NCI-H146 (cell line): Measurements from ENCODE around the gene HDAC5.
"Not testable (repeated sequence)": the region's sequence is repeated elsewhere in the genome, so short reads cannot be mapped to it uniquely, and the experiment has no call there.

Experiments
- DNase-seq: peaks from one replicate; lab custom pipeline; 2025; lab: John Stamatoyannopoulos, UW

HDAC5 gene

GRCh38 chr17:44133918-44134476 is 10.6 kb upstream of the HDAC5 start:
- DNase-seq = no peak

- no peak for DNase-seq
Measured at GRCh38 chr17:44132275-44132821, 8.9 kb upstream of the HDAC5 start.

DNA sequence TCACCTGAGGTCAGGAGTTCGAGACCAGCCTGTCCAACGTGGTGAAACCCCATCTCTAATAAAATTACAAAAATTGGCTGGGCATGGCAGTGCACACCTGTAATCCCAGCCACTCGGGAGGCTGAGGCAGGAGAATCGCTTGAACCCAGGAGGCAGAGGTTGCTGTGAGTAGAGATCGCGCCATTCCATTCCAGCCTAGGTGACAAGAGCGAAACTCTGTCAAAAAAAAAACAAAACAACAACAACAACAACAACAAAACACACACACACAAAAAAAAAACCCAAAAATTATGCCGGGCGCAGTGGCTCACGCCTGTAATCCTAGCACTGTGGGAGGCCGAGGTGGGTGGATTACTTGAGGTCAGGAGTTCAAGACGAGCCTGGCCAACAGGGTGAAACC is 7.9 kb upstream of the HDAC5 start:
- not testable (repeated sequence) for DNase-seq

- no peak for DNase-seq
Measured at GRCh38 chr17:44130693-44131349, 7.4 kb upstream of the HDAC5 start.

DNA sequence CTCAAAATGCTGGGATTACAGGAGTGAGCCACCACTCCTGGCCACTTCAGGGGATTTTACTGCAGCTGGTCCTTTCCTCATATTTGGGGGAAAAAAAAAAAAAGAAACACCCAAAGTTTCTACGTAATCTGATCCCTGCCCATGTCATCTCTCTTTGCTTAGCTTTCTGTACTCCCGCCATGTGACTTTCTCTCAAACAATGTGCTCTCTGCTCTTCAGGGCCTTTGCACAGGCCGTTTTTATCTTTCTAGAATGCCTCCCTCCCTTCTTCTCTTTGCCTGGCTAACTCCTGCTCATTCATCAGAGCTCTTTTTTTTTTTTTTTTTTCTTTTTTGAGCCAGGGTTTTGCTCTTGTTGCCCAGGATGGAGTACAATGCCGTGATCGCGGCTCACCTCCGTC is 4.9 kb upstream of the HDAC5 start:
- no peak for DNase-seq

GRCh38 chr17:44124118-44124438 is 637 bp upstream of the HDAC5 start:
- no peak for DNase-seq

DNA sequence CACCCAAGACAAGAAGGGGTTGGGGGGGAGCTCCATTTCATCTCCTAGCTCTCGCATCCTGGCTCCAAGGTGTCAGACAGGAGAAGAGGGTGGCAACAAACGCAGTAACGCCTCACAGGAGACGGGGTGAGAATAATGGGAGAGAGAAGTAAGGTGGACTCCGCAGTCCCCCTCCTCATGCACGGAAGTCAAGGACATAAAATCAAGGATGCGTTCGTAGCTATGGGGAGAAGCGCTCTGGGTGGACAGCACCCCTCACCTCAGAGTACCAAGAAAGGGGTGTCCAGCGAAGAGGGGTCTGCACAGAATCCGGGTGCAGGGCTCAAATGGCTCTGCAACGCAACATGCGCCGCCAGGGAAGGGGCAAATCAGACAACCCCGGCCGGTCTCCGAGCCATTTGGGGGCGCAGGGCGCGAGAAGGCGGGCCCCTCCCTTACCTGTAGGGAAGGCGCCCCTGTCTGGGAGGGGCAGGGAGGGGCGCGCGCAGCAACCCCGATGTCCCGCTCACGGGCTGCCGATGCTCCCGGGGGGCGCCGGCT is 555 bp downstream of the HDAC5 start:
- DNase-seq = no peak

GRCh38 chr17:44121997-44122815 is 1.2 kb downstream of the HDAC5 start:
- no peak for DNase-seq

GRCh38 chr17:44120851-44121605 is 2.4 kb downstream of the HDAC5 start:
- no peak for DNase-seq

DNA sequence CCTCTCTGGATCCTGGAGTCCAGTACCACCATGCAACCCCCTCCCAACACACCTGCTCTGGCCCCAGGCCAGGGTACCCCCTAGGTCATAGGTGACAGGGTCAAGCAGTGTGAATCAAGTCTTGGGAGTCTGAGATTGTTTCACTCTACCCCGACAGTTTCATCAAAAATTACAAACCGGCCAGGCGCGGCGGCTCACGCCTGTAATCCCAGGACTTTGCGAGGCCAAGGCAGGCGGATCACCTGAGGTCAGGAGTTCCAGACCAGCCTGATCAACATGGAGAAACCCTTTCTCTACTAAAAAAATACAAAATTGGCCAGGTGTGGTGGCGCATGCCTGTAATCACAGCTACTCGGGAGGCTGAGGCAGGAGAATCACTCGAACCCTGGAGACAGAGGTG is 3.2 kb downstream of the HDAC5 start:
- not testable (repeated sequence) for DNase-seq

- no peak for DNase-seq
Measured at GRCh38 chr17:44119798-44120197, 3.6 kb downstream of the HDAC5 start.

- no peak for DNase-seq
Measured at GRCh38 chr17:44119062-44119461, 4.4 kb downstream of the HDAC5 start.

GRCh38 chr17:44118427-44119050 is 4.9 kb downstream of the HDAC5 start:
- no peak for DNase-seq

GRCh38 chr17:44117351-44117750 is 6.1 kb downstream of the HDAC5 start:
- no peak for DNase-seq

DNA sequence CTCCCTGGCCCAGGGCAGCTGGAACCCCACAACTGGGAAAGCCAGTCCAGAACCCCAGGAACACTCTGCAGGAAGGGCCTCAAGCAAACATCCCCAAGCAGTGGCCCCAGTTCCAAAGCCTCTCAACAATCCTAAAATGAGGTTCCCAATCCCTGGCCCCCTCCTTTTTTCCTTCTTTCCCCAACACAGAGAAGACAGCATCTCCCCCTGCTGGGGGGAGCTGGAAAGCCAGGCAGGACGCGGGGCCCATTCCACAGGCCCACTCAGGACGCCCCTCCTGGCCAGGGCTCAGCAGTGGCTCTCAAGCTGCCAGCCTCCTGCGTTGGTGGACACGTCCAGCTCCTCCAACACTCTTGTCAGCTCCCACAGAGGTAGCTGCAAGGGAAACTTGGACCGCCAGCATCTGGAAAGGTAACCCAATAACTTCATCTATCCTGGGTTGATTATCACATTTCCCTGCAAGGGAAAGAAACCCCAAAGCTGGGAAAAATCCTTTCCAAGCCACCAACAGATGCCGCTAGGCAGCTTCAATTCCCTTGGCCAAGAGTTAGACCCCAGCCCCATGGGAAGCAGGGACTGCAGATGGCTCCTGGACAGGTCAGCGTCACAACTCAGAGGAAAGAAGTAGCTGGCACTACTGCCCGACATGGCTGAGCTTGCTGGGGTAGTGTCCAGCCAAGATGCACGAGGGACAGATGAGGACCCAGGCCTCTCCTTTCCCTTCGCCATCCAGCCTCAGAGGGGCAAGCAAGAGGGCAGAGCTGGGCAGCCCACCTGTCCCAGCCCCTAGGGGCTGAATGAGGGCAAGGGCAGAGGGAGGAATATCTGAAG is 7.6 kb downstream of the HDAC5 start:
- peak; percentile 12 for DNase-seq

DNA sequence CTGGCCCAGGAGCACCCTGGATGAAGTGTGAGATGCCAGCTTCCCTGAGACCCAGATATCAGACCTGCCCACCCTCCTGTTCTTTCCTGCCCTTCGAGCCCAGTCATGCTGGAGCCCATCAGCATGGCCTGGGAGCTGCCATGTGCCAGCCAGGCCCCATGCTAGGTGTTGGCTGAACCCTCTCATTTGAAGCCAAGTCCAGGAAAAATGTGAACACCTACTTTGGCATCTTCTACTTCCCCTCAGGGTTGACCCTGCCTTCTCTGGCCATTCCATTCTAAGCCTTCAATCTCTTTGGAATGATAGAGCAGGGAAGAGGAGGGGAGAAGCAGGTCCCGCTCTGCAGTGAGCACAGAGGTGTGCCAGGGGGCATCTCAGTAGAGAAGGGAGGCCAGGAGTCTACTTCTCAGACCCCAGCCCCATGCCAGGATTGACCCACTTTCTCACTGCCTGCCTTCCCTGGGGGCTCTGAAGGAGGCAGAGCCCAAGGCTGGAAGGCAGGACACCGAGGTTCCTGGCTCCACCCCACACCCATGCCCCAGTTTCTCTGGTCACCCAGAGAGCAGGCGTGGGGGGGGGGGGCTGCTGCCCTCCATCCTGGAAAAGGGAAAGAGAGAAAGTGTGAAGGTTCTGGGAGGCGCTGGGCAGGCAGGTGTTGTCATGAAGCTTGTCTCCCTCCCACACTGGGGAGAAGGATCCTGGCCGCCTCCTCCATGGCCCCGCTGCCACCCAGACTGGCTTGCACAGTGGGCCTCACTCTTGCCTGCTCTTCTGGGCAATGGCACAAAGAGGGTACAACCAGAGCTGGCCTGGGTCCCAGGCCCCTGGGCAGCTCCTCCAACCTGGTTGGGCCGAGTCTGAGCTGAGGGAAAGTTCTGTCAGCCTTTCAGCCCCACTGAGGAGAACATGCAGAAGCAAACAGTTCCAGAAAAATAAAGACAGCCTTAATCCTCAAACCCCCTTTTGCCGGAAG is 9.3 kb downstream of the HDAC5 start:
- no peak for DNase-seq

- DNase-seq = no peak
Measured at GRCh38 chr17:44113382-44113781, 10.1 kb downstream of the HDAC5 start.

- DNase-seq = no peak
Measured at GRCh38 chr17:44112284-44113280, 10.9 kb downstream of the HDAC5 start.
